ENCODE measurements around the gene CNKSR3.

GRCh38 chr6:154479771-154480639 lies 30.5 kb downstream of the CNKSR3 start:
- TF ChIP-seq CTCF (IDR thresholded peaks at IDR 0.05; ENCODE audit: low read depth, low read length) = no peak
- TF ChIP-seq EZH2phosphoT487 (IDR thresholded peaks at IDR 0.05; ENCODE audit: low read depth) = no peak

All from OCI-LY3 (cell line).